NCI-H82 (cell line): Measurements from ENCODE around the gene TBX18.

Experiments used
- DNase-seq: peaks from one replicate; lab custom pipeline; 2025; lab: John Stamatoyannopoulos, UW

The TBX18 gene

GRCh38 chr6:84772428-84773132 lies 8.2 kb upstream of the TBX18 start:
- no peak for DNase-seq

GRCh38 chr6:84771756-84772356 lies 7.5 kb upstream of the TBX18 start:
- DNase-seq, result no peak

- DNase-seq, result no peak
Measured at GRCh38 chr6:84771125-84771755, 6.8 kb upstream of the TBX18 start.

GRCh38 chr6:84770521-84770920 lies 6.1 kb upstream of the TBX18 start:
- no peak for DNase-seq

- no peak for DNase-seq
Measured at GRCh38 chr6:84769306-84769705, 4.9 kb upstream of the TBX18 start.

- no peak for DNase-seq
Measured at GRCh38 chr6:84768442-84769174, 4.2 kb upstream of the TBX18 start.

- DNase-seq, result no peak
Measured at GRCh38 chr6:84767526-84768201, 3.3 kb upstream of the TBX18 start.

GRCh38 chr6:84766799-84767525 lies 2.6 kb upstream of the TBX18 start:
- DNase-seq, result no peak

- peak; percentile 7 for DNase-seq
Measured at GRCh38 chr6:84766118-84766798, 1.9 kb upstream of the TBX18 start.

GRCh38 chr6:84763886-84764331 lies 489 bp downstream of the TBX18 start:
- peak; percentile 29 for DNase-seq

- DNase-seq, result peak; percentile 25
Measured at GRCh38 chr6:84763003-84763885, 1.2 kb downstream of the TBX18 start.

- DNase-seq, result peak; percentile 13
Measured at GRCh38 chr6:84762220-84763002, 2.0 kb downstream of the TBX18 start.

- no peak for DNase-seq
Measured at GRCh38 chr6:84758486-84758885, 5.9 kb downstream of the TBX18 start.

- no peak for DNase-seq
Measured at GRCh38 chr6:84756877-84757276, 7.5 kb downstream of the TBX18 start.

GRCh38 chr6:84756466-84756865 lies 7.9 kb downstream of the TBX18 start:
- DNase-seq, result no peak

- no peak for DNase-seq
Measured at GRCh38 chr6:84753173-84753572, 11.2 kb downstream of the TBX18 start.

GRCh38 chr6:84752118-84752850 lies 12.1 kb downstream of the TBX18 start:
- no peak for DNase-seq

- DNase-seq, result no peak
Measured at GRCh38 chr6:84749181-84749580, 15.2 kb downstream of the TBX18 start.
